Activated CD8-positive, alpha-beta memory T cell treated with anti-CD3 and anti-CD28 coated beads, Interleukin-2, amount 50 U/mL, for 24 hours (primary cell): ENCODE measurements around the gene SCGB1A1.
"Not testable (repeated sequence)": the region's sequence is repeated elsewhere in the genome, so short reads cannot be mapped to it uniquely, and the experiment has no call there.

Experiments used
- DNase-seq: peaks from one replicate; pipeline ENCODE4 v3.0.0-alpha.2; 2020; ENCODE audit errors: extremely low read depth

Gene SCGB1A1

DNA sequence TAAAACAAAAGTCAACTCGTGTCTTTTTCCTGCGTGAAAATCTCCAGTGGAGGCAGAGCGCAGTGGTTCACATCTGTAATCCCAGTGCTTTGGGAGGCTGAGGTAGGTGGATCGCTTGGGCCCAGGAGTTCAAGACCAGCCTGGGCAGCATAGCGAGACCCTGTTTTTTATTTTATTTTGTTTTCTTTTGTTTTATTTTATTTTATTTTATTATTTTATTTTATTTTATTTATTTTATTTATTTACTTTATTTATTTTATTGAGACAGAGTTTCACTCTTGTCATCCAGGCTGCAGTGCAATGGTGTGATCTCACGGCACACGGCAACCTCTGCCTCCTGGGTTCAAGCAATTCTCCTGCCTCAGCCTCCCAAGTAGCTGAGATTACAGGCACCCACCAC is 31.1 kb downstream of the SCGB1A1 start:
- DNase-seq = not testable (repeated sequence)

- DNase-seq = no peak
Measured at GRCh38 chr11:62450543-62451240, 31.9 kb downstream of the SCGB1A1 start.

- no peak for DNase-seq
Measured at GRCh38 chr11:62451241-62451621, 32.4 kb downstream of the SCGB1A1 start.

GRCh38 chr11:62452261-62452660 is 33.4 kb downstream of the SCGB1A1 start:
- DNase-seq = no peak

- DNase-seq = no peak
Measured at GRCh38 chr11:62452839-62453468, 34.1 kb downstream of the SCGB1A1 start.

DNA sequence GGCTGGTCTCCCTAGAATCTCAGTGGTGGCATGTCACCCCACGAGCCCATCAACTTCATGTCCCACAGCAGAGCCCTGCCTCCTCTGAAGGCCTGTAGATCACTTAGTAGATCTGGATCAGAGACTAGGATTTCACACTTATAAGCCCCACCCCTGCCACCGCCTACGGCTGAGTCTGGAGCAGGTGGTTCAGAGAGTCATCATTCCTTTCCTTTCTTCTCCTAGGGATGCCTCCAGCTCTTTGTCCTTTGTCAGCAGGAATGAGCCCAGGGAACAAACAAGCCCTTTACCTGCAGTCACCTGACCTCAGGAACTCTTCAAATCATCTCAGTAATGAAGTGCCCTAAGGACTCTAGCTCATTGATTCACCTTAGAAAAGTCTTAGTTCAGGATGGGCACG is 37.8 kb downstream of the SCGB1A1 start:
- DNase-seq = no peak

DNA sequence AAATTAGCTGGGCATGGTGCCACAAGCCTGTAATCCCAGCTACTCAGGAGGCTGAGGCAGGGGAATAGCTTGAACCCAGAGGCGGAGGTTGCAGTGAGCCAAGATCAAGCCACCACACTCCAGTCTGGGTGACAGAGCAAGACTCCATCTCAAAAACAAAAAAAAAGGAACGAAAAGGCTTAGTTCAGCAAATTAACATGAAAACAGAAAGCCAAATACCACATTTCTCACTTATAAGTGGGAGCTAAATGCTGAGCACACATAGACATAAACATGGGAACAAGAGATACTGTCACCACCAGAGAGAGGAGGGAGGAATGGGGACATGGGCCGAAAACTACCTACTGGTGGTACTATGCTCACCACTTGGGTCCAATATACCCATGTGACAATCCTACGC is 38.6 kb downstream of the SCGB1A1 start:
- DNase-seq = no peak

DNA sequence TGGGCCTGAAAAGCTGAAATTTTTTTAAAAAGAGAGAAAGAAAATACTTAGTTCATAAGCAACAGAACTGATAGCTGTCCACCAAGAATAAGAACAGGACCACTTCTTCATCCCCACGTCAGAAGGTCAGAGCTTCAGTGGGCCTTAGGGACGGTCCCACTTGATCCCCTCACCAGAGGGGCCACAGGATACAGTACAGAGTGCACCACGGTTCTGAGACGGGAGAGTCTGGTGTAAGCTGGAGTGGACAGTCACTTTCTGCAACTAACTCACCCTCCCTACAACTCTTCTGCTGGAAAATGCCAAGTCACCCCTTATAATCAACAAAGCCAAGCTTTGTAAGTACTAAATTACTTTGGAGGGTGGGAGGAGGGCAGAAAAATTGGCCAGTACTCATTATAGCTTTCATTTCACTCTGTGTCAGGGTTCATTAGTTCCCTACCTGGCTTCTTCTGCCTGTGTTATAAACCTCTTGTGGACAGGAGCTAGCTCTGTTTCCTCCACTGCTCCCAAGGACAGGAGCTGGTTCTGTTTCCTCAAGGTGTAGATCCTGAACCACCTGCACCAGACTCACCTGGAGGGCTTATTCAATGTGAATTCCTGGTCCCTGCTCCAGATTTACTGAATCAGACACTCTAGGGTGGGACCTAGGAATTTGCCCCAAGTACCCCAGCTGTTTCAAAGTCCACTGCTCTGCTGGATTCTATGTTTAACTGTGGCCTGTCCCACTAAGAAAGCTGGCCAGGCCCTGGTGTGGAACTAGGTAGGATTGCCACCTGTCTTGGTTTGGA is 39.6 kb downstream of the SCGB1A1 start:
- no peak for DNase-seq

GRCh38 chr11:62459080-62459479 is 40.2 kb downstream of the SCGB1A1 start:
- no peak for DNase-seq

- no peak for DNase-seq
Measured at GRCh38 chr11:62461740-62462507, 43.1 kb downstream of the SCGB1A1 start.

DNA sequence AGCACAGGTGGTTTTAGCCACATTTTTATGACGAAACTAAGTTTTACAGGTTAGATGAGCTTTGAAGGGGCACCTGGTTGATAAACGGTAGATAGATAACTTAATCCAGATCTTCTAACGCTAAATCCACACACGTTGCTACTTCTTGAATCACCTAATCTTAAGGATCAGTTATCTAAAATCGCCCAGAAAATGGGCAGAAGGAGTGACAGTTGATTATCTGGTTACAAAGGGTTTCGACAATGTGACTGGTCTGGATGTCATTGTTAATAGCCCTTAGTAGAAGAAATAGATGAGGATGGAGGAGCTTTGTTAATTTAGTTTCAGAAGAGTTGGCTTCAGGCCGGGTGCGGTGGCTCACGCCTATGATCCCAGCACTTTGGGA is 43.7 kb downstream of the SCGB1A1 start:
- no peak for DNase-seq

- no peak for DNase-seq
Measured at GRCh38 chr11:62463121-62463542, 44.3 kb downstream of the SCGB1A1 start.

DNA sequence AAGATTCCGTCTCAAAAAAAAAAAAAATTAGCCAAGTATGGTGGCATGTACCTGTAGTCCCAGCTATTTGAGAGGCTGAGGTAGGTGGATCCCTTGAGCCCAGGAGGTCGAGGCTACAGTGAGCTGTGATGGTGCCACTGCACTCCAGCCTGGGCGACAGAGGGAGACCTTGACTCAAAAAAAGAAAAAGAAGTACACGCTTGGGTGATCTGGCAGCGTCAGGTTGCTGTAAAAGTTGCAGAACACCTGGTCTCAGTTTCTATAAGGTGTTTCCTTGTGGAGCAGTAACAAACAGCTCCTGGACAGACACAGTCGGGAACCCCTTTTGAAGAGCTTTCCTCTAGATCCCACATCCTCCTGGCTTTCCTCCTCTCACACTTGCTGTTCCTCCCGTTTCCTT is 45.8 kb downstream of the SCGB1A1 start:
- no peak for DNase-seq

DNA sequence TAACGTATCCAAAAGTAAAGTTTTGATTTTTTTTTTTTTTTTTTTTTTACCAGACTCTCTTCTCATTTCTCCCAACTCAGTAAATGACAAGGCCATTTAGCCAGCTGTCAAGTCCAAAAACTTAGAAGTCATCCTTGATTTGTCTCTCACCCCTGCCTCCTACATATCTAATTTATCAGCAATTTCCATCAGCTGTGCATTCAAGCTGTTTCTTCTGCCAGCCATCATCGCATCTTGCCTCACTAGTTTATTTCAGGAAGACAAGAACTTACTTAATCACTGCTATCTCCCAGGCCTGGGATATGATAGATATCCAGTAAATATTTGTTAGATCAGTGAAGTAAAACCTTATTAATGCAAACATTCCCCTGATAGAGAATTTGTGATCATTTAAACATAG is 47.6 kb downstream of the SCGB1A1 start:
- no peak for DNase-seq

DNA sequence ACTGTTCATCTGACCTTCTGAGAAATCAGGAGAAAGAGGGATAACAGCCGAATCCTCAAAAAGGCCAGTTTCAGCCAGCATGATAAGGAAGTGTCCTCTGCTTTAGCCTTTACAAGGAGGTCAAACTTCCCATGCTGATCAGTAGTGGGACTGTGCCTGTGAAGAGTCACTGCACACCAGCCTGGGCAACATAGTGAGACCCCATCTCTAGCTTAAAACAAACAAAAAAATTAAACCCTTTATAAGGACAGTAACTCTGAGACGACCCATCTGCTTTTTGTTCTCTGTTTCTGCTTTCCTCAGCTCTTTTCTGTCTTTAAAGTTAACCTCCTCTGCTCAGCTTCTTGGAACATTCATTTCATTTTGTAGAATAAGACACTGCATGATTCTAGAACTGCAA is 49.7 kb downstream of the SCGB1A1 start:
- DNase-seq = no peak

GRCh38 chr11:62471603-62472002 is 52.8 kb downstream of the SCGB1A1 start:
- no peak for DNase-seq

DNA sequence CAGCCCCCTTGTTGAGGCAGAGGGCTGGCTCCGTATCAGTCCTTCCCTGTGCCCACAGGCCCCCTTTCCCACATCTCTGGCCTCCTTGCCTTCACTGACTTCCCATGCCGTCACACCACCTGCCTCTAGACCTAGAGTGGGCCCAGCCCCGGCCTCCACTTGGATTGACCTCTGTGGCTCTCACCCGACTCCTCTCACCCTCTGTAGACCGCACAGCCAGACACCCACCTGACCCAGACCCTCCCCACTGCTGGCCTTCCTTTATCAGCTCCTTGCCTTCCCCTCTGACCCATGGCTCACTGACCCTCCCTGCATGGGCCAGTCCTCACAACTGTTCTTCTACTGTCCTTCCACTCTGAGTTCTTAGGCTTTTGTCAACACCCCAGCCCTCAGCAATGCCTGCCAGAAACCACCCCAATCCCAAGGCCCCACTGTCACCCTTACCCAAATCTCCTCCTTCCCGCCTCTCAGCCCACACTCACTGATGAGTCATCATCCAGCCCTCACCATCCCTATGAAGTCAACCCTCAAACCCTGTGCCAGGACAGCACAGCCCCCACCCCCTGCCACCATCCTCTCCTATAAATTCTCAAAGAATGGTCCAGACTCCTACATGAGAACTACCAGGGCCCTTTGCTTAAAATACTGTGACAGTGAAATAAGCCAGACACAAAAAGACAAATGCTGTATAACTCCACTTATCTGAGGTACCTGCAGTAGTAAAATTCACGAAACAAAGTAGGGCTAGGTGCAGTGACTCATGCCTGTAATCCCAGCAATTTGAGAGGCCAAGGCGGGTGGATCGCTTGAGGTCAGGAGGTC is 53.4 kb downstream of the SCGB1A1 start:
- no peak for DNase-seq
